Neural progenitor cell (in vitro differentiated cells): ENCODE data around the gene CNTNAP2. TPM values are rescaled to one million over a fixed set of nuclear protein-coding genes. Genes with fewer than 3 reads are reported as not detected.

Experiments
- DNase-seq: peaks from one replicate; pipeline ENCODE4 v3.0.0-alpha.2; 2016; ENCODE audit warnings: low spot score
- H2AFZ ChIP-seq: fragments of 200-600 bp; sonication (generic); replicated peaks from 2 replicates; pipeline ENCODE4 v1.6.1; 2016; ENCODE audit warnings: antibody characterized with exemption
- H3F3A ChIP-seq: fragments of 200-600 bp; sonication (generic); 2 replicates; pipeline ENCODE4 v1.6.1; 2016; ENCODE audit warnings: antibody characterized with exemption, low read depth
- H3K27ac ChIP-seq: fragments of 200-600 bp; sonication (generic); 2 replicates; pipeline ENCODE4 v1.5.1; 2016; ENCODE audit warnings: mild to moderate bottlenecking
- H3K27me3 ChIP-seq: fragments of 200-600 bp; sonication (generic); 2 replicates; pipeline ENCODE4 v1.6.1; 2016; ENCODE audit warnings: mild to moderate bottlenecking, moderate library complexity
- H3K36me3 ChIP-seq: fragments of 200-600 bp; sonication (generic); 2 replicates; pipeline ENCODE4 v1.5.1; 2016
- H3K4me1 ChIP-seq: fragments of 200-600 bp; sonication (generic); 2 replicates; pipeline ENCODE4 v1.6.1; 2016; ENCODE audit warnings: mixed run types
- H3K4me2 ChIP-seq: fragments of 200-600 bp; sonication (generic); 2 replicates; pipeline ENCODE4 v1.6.1; 2016
- H3K4me3 ChIP-seq: fragments of 200-600 bp; sonication (generic); 2 replicates; pipeline ENCODE4 v1.5.1; 2016
- H3K79me2 ChIP-seq: fragments of 200-600 bp; sonication (generic); 2 replicates; pipeline ENCODE4 v1.6.1; 2016; ENCODE audit warnings: low read depth
- H3K9ac ChIP-seq: fragments of 200-600 bp; sonication (generic); 2 replicates; pipeline ENCODE4 v1.6.1; 2016
- H3K9me3 ChIP-seq: fragments of 200-600 bp; sonication (generic); 2 replicates; pipeline ENCODE4 v1.5.1; 2016; ENCODE audit warnings: low read depth
- H4K20me1 ChIP-seq: fragments of 200-600 bp; sonication (generic); 2 replicates; pipeline ENCODE4 v1.6.1; 2016; ENCODE audit warnings: low read depth
- H3K27ac Mint-ChIP-seq: 3 replicates; pipeline ENCODE4 v1.8.0; 2021; ENCODE audit warnings: mixed read lengths
- H3K27me3 Mint-ChIP-seq: 2 replicates; pipeline ENCODE4 v1.8.0; 2022; ENCODE audit warnings: low read depth, mild to moderate bottlenecking, inconsistent platforms, moderate library complexity, mixed read lengths; ENCODE audit not compliant: insufficient read depth
- H3K36me3 Mint-ChIP-seq: 3 replicates; pipeline ENCODE4 v1.8.0; 2021; ENCODE audit warnings: mixed read lengths
- H3K4me1 Mint-ChIP-seq: 3 replicates; pipeline ENCODE4 v1.8.0; 2021; ENCODE audit warnings: mixed read lengths
- H3K4me3 Mint-ChIP-seq: 3 replicates; pipeline ENCODE4 v1.8.0; 2021; ENCODE audit warnings: mild to moderate bottlenecking, moderate library complexity, mixed read lengths
- H3K9me3 Mint-ChIP-seq: 3 replicates; pipeline ENCODE4 v1.8.0; 2020; ENCODE audit warnings: mixed read lengths
- CTCF ChIP-seq: fragments of 200-600 bp; sonication (generic); IDR thresholded peaks from 2 replicates; pipeline ENCODE4 v1.5.1; 2017; ENCODE audit warnings: antibody characterized with exemption, mild to moderate bottlenecking
- EZH2 ChIP-seq: fragments of 200-600 bp; sonication (generic); IDR thresholded peaks from 2 replicates; pipeline ENCODE4 v1.6.1; 2017; ENCODE audit warnings: antibody characterized with exemption, mild to moderate bottlenecking, moderate library complexity
- EZH2phosphoT487 ChIP-seq: fragments of 200-600 bp; sonication (generic); IDR thresholded peaks from 2 replicates; pipeline ENCODE4 v1.6.1; 2017; ENCODE audit warnings: antibody characterized with exemption
- total RNA-seq: library from RNA; depleted of rRNA; stranded (reverse); fragments of >200 nt; gene quantifications from 2 replicates; pipeline ENCODE4 v1.2.3, GENCODE V29; 2015; ENCODE audit warnings: low replicate concordance

Gene CNTNAP2
- total RNA-seq, 1 donor from 2014 or later, result 126 TPM

- no peaks in the 10 kb centered on the region for H3K27me3 Mint-ChIP-seq
- H3K4me1 Mint-ChIP-seq, result no peaks in the 10 kb centered on the region
- Histone ChIP-seq H3K4me2 (no peak overlapping the region), H3K9ac (no peak overlapping the region), H3F3A (no peaks in the 10 kb centered on the region), H3K27me3 (no peaks in the 10 kb centered on the region), H3K4me1 (no peaks in the 10 kb centered on the region), H3K27ac (no peak overlapping the region), H3K9me3 (no peaks in the 10 kb centered on the region), H4K20me1 (no peaks in the 10 kb centered on the region), H3K4me3 (no peak overlapping the region), H3K79me2 (no peaks in the 10 kb centered on the region), H3K36me3 (no peaks in the 10 kb centered on the region), H2AFZ (no peak overlapping the region)
- H3K27ac Mint-ChIP-seq, result no peak overlapping the region
- no peaks in the 10 kb centered on the region for H3K36me3 Mint-ChIP-seq
- no peak for DNase-seq
- TF ChIP-seq EZH2 (no peak), EZH2phosphoT487 (no peak), CTCF (no peak)
- H3K4me3 Mint-ChIP-seq, result no peak overlapping the region
- no peaks in the 10 kb centered on the region for H3K9me3 Mint-ChIP-seq
Measured at GRCh38 chr7:146206270-146206669, 89.7 kb downstream of the CNTNAP2 start.

GRCh38 chr7:146208492-146208891 is 91.9 kb downstream of the CNTNAP2 start:
- Histone ChIP-seq H3K4me2 (no peak overlapping the region), H3K79me2 (no peaks in the 10 kb centered on the region), H3K27me3 (no peaks in the 10 kb centered on the region), H2AFZ (no peak overlapping the region), H3K4me1 (no peaks in the 10 kb centered on the region), H3K4me3 (no peak overlapping the region), H3K9me3 (no peaks in the 10 kb centered on the region), H3K27ac (no peak overlapping the region), H3K9ac (no peak overlapping the region), H3K36me3 (no peaks in the 10 kb centered on the region), H3F3A (no peaks in the 10 kb centered on the region), H4K20me1 (no peaks in the 10 kb centered on the region)
- Mint-ChIP-seq H3K4me3 (no peak overlapping the region), H3K9me3 (no peaks in the 10 kb centered on the region), H3K4me1 (no peaks in the 10 kb centered on the region), H3K27ac (no peak overlapping the region), H3K36me3 (no peaks in the 10 kb centered on the region), H3K27me3 (no peaks in the 10 kb centered on the region)
- no peak for TF ChIP-seq EZH2
- no peak for TF ChIP-seq EZH2phosphoT487
- TF ChIP-seq CTCF, result no peak
- DNase-seq, result no peak

GRCh38 chr7:146214842-146215241 is 98.2 kb downstream of the CNTNAP2 start:
- H3K27ac Mint-ChIP-seq, result no peak overlapping the region
- Histone ChIP-seq H3K9me3 (no peaks in the 10 kb centered on the region), H3K4me3 (no peak overlapping the region), H3K4me1 (no peaks in the 10 kb centered on the region), H3K9ac (no peak overlapping the region), H3K36me3 (no peaks in the 10 kb centered on the region), H3K27me3 (no peaks in the 10 kb centered on the region), H3K27ac (no peak overlapping the region), H2AFZ (no peak overlapping the region), H3F3A (no peaks in the 10 kb centered on the region), H3K79me2 (no peaks in the 10 kb centered on the region), H3K4me2 (no peak overlapping the region), H4K20me1 (no peaks in the 10 kb centered on the region)
- H3K9me3 Mint-ChIP-seq, result no peaks in the 10 kb centered on the region
- DNase-seq, result no peak
- H3K27me3 Mint-ChIP-seq, result no peaks in the 10 kb centered on the region
- no peaks in the 10 kb centered on the region for H3K4me1 Mint-ChIP-seq
- no peak for TF ChIP-seq CTCF
- no peak for TF ChIP-seq EZH2
- no peak for TF ChIP-seq EZH2phosphoT487
- no peaks in the 10 kb centered on the region for H3K36me3 Mint-ChIP-seq
- no peak overlapping the region for H3K4me3 Mint-ChIP-seq
